GM18868 (cell line): Measurements from ENCODE around the gene FAM107B.
"Not testable (repeated sequence)": the region's sequence is repeated elsewhere in the genome, so short reads cannot be mapped to it uniquely, and the experiment has no call there.

Source experiments
- ATAC-seq: cut with Tn5 transposase; IDR thresholded peaks from one replicate; pipeline ENCODE4 v1.9.1; 2021; ENCODE audit warnings: mild to moderate bottlenecking, moderate library complexity; ENCODE audit not compliant: unreplicated experiment

The FAM107B gene

DNA sequence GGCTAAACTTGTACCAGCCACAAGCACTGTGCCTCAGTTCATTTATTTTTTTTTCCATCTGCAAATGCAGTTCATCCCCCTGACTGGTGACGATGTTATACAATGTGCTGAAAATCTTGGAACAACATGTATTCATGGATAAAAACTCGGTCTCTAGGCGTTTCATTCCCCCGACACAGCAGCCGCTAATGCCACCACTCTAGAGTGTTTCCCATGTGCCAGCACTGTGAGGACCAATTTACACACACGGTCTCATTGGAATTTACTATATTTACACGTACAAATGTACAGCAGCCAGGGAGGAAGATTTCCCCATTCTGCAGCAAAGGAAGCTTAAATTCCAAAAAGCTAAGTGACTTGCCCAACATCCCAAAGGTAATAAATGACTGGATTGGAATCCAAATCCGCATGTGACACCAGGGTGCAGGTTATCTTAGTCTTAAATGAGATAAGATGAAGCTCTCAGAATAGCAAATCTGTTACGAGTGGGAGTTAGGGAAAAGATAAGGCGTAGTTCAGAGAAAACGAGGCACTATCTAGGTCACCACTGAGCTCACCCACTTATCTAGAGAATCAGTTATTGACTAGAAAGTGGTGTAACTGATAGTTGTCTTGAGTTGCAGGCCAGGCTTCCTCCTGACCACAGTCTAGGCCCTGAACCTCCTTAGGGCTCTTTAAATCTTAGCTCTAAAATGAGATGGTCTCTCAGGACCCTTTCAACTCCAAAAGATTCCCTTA is 36.7 kb downstream of the FAM107B start:
- no peak for ATAC-seq

DNA sequence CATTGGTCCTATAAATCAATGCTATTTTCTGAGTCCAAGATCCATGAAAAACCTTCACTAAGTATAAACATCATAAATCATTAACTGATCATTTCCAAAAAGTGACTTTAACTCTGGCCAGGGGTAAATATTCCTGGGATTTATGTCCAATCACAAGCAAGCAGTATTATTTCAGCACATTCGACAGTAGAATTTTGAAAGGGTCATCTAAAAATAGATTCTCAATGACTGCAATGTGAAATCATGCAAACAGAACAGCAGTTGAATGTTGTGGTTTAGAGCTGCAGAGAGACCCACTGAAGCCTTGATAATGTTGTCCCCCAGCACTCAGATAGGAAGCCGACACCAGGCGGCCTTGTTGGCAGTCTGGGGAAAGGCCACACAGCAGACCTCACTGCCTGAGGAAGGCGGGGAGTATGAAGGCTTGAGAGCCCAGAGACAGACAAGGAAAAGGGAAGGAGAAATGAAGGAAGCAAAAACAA is 38.1 kb downstream of the FAM107B start:
- ATAC-seq: no peak

DNA sequence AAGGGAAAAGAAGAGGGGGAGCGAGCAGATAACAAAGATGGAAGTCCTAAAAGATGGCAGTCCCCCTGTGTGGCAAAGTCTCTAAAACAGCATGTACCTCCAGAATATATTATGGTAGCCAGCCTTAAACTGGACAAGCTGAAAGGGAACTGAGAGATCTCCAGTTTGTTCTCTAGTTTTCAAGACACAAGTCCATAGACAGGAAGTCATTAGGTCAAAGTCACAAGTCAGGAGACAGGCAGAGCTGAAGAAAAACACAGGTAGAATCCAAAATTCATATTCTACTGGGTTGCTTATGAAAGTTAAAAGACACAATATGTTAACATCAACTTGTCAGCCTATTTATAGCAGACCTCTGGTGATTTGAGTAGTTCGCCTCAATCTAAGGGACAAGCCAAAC is 38.7 kb downstream of the FAM107B start:
- ATAC-seq: no peak

DNA sequence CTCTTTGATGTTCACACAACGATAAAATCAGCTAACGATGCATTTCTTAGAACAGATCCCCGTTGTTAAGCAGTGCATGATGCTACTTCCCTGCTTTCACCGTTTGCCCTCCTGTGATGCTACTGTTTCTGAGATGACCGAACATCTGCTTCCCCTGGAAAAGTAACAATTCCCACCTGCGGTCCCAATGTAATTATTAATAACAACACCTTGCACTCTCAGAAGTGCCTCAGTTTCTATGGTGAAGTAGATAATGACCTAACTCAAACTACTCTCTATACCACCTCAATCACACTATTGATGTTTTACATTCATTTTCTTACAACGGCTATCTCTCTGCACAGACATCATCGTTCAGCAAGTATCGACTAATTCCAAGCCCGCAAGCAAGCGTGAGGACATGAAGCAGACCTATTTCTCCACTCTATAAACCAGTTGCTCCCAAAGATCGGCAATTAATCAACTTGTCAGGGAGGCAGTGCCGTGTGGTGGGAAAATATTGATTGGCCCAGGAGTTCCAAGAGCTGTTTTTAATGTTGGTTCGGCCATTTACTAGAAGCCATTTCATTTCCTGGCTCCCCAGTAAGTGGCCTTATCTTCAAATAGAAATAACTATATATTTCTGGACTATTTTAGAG is 42.7 kb downstream of the FAM107B start:
- ATAC-seq: no peak

DNA sequence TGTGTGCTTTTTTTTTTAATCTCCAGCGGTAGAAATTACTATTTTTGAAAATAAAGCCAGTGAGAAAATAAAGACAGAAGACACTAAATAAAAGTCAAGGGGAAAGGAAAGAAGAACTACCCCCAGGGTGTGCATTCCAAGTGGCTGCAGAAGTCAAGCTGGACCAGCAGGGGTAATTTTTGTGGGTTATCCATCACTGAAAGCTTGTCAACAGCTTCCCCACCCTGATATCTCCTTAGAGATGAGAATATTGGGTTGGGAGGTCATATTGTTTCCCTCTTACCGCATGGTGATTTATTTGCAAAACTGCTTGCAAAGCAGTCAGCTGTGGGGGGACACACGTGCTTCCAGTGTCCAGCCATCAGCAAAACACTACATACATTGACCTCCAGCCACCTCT is 46.4 kb downstream of the FAM107B start:
- no peak for ATAC-seq

DNA sequence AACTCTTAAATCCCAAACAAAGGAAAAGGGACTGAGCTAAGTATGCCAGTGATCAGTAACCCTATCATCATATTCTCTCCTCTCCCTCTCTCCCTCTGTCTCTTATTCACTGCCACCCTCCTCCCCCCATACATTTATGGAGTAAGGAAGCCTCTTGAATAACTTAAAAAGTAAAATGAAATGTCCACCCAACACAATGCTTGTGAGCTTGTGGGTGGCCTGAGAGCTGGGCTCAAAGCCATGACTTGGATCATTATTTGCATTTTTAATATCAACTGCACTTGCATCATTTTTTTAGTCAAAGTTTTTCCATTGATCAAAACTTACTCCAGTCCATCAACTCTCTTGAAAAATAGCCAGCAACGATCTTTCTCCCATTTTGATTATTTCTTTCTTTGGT is 46.8 kb downstream of the FAM107B start:
- no peak for ATAC-seq

DNA sequence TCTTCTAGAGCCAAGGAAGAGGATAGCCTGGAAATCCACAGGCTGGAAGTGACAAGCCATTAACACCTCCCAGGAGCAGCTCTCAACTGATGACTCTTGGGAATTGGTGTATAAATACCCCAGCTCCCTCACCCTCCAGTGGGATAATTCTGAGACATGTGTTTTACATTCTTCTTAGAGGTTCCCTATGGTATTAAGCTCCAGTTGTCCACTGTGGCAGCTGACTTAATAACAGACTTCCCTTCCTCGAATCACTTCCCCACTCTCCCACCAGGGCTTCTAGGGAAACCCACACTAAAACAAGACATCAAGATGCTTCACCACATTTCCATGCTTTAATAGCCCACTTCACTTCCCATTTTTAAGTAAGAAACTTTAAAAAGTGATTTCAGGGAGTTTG is 47.2 kb downstream of the FAM107B start:
- ATAC-seq: no peak

DNA sequence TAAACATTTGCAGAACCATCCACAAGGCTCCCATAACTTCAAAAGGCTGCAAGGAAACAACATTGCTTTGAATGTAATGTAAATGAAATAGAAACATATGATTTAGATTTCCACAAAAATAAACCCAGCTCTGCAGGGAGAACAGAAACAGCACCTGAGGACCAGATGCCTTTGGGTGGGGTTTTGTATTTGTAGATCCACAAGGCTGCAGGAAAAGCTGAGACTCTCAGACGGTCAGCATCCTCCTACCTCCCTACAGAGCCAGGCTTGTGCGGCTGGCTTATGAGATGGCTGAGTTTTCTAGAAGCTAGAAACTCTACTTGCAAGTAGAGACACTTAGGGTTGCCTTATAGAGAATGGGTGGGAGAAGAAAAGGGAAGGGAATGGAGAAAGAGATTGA is 49.8 kb downstream of the FAM107B start:
- ATAC-seq: no peak

DNA sequence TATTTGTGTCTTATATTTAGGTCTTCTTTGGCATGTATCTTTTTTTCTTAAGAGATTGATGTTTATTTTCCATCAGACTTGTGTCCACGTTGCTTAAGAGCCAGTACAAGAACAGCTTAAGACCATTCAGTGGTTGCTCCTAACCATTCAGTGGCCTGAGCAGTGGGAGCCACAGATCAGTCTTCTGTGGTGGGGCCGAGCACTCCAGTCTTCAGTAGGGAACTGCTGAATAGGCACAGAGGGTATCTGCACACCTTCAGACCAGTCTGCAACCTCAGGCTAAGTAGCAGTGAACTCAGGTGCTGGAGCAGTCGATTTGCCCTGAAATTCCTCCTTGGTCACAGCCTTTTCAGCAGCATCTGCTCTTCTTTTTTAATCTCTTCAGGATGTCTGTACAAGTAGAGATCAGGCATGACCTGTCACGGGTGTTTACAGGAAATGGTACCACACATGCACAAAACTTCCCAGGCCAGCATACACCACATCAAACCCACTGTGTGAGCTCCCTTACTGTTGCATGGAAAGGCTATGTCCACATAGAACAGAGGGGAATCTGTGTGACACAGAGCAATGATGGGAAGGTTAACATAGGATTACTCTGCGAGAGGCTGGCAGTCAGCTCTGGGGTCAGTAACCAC is 51.5 kb downstream of the FAM107B start:
- ATAC-seq: no peak

DNA sequence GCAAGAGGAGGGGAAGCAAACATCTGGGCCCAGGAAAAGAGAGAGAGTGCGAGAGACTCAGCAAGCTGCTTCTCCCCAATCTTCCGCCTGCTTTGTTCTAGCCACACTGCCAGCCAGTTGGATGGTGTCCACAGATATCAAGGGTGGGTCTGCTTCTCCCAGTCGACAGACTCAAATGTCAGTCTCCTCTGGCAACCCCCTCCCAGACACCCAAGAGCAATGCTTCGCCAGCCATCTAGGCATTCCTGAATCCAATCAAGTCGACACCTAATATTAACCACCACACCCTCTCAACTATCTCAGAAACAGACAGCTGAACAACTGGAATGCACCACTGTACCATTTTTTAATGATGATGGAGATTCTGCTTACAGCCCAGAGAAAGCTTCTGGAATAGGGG is 57.1 kb downstream of the FAM107B start:
- ATAC-seq: no peak

DNA sequence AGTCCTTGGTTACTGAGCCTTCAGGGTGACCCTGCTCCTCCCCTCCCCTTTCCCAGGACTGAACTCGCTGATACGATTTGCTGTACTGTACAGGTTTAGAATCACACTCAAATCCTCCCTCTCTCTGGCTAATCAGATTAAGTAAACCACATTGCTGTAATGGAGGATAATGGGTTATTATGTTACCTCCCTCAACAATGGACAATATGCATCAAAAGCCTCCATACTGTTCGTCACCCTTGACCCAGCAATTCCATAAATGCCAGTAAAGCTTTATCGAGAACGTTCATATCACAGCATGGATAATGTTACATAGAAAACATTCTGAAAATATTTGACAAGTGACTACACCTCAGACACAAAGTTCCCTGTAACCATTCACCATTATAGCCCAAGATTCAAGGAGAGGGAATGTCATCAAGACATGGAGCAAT is 61.7 kb downstream of the FAM107B start:
- no peak for ATAC-seq

DNA sequence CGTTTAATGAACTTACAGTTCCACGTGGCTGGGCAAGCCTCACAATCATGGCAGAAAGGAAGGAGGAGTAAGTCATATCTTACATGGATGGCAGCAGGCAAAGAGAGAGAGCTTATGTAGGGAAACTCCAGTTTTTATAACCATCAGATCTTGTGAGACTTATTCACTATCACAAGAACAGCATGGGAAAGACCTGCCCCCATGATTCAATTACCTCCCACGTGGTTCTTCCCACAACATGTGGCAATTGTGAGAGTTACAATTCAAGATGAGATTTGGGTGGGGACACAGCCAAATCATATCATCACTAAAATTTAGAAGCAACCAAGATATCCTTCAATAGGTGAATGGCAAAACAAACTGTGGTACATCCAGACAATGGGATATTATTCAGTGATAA is 65.4 kb downstream of the FAM107B start:
- not testable (repeated sequence) for ATAC-seq

DNA sequence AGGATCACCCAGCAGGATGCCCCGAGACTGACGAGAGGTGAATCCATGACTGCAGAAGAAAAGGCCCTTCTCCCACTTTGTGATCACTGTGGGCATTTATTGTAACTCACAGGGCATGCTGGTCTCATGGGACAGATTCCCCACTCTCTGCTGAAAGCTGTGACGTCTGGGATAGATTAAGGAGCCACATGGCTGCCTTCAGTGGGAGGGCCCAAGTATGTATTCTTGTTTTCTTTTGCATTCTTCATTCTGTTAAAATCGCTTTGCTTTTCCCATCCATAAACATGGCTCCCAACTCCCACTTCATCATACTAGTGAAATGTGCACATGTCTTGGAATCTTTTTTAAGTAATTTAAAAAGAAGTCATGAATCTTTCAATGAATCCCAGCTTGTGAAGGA is 67.2 kb downstream of the FAM107B start:
- ATAC-seq: no peak

DNA sequence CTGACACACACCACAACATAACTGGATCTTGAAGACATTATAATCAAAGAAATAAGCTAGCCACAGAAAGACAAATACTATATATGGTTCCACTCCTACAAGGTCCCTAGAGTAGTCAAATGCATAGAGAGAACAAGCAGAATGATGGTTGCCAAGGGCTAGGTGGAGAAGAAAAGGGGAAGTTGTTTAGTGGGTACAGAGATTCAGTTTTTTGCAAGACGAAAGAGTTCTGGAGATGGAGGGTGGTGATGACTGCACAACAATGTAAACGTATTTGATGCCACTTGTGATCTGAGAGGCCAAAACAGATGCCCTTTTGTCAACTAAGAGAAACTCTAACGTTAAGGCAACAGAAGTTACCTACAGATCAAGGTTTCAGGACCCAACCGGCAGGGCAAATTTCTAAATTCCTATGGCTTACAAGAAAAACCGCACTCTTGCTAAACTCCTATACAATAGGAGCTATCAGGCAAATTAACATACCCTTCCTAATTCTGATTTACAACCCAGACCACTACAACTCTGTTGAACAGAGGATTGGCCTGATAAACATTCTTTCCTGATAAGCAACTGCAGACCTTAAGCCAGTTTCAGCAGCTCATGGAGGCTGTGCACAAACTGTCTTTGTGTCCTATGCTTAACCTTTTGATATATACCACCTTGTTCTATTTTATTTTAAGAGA is 69.0 kb downstream of the FAM107B start:
- ATAC-seq: no peak

DNA sequence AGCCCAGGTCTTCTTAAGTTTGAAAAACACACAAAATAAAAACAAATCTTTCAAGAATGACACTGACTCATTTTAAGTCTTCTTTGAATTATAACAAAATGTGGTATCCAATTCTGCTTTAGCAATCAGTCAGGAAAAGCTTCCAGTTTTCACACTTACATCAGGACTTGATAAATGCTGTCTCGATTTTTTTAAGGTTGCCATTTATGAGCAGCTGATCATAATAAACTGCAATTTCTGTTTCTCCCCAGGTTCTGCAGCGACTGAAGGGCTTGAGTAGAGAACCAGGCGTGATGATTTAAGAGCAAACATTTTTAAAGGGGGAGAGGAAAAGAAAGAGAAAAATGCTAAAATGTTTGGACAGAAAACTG is 71.1 kb downstream of the FAM107B start:
- ATAC-seq: no peak

DNA sequence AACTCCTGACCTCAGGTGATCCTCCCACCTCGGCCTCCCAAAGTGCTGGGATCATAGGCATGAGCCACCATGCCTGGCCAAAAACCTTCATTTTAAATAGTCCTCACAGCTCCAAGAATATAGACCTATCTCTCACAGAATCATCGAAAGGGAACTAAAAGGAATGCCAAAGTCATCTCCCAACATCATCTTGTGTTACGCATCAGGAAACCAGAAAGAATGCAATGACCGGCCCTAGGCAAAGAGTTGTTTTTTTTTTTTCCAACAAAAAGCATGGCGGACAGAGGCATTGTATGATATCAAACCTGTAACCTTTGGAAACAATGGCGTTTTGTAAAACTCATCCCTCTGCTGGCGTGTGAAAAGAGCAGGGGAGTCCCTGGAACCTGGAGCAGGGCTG is 73.2 kb downstream of the FAM107B start:
- no peak for ATAC-seq

DNA sequence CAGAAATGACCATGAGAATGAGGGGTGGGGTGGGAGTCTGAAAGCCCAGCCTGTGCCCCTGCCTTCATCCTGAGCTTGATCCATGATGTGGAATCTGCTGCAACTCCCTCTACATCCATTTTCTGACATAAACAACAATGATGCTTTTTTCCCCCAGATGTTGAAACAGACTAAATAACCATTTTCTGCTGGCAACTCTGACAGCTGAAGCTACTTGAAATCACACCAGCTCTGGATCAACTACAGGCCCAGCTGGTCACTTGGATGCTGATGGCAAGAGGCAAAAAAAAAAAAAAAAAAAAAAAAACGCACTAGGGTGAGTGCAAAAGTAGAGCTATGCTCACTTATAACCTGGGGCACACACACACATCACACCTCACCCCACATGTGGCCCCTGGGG is 74.2 kb downstream of the FAM107B start:
- no peak for ATAC-seq

DNA sequence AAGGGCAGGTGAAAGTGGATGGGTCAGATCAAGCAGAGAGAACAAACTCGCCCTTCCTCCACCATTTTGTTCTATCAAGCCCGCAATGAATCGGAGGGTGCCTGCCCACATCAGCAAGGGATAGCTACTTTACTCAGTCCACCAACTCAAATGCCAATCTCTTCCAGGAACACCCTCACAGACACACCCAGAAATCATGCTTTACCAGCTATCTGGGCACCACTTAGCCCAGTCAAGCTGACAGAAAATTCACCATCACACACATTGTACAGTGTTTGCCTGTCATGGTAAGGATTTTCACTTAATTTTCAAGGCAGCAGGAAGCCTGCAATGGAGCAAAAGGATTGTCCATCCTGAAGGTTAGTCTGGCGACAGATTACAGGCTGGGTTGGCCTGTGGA is 75.2 kb downstream of the FAM107B start:
- ATAC-seq: no peak

DNA sequence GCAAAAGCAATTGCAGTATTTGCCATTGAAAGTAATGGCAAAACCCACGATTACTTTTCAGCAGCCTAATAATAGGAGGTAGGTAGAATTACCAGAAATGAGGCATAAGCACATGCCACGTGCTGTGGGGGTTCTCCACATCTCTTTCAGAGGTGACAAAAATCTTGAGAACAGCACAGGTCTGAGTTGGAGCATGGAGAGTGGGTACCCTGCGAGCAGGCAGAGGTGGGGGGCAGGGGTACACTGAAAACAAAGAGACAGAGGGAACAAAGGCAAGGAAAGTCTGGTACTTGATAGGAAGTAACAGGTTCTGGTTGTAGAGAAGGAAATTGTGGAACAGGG is 75.9 kb downstream of the FAM107B start:
- no peak for ATAC-seq

DNA sequence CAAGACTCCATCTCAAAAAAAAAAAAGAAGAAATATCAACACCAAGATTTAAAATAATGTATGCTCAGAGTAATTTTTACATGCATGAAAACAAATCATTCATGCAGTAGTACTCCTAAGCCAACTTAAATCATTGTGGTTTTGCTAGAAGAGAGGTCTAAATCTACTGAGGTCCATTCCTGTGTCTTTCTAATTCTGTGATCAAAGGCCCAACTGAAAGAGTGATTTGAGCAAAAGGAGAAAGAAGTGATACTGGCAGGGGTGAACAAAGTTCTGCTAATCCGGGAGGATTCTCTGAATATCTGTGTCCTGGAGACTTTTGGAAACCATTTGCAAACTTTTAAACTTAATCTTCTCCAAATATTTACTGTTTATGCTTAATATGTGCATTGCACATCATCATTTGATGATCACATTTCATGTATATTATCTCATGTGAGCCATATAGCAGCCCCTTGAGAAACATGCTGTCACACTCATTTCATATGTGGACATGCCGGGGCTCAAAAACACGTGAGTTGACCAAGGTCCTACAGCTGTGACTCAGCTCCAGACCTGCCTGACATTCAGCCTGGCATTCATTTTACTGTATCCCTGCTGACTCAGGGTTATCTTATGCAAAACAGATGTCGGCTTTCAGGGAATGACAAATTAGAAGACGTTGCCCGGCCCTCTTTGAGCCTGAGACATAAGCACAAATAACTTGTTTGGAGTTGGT is 76.4 kb downstream of the FAM107B start:
- ATAC-seq: no peak

DNA sequence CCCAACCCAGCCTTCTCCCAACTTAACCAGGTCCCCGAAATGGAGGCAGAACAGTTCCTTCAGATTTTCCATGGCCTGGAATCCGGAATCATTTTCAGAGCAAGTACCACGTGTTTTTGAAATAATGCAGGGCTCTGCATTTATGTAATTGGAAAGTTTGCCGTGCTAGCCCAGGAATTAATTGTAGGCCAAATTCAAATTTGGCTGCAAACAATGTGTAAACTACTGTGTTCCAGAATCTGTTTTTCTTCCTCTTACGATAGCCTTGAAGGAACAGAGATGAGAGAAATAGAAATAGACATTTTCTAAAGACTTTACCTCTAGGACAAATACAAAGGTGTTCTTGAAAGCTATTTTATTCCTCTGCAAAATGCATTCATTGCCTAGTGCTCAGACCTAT is 77.4 kb downstream of the FAM107B start:
- no peak for ATAC-seq
